Liver (tissue), 9 donors: ENCODE results near the gene SHF. TPM values are rescaled to one million over a fixed set of nuclear protein-coding genes. Genes with fewer than 3 reads are reported as not detected.

Experiments used
- DNase-seq: peaks from one replicate; pipeline ENCODE4 v3.0.0-alpha.2; 2017; ENCODE audit warnings: low spot score
- H3K27ac ChIP-seq, 2 donors: one replicate each; pipeline ENCODE4 v1.7.0; 2013; ENCODE audit warnings: inconsistent platforms in 2 of 2, low read length in 2 of 2, control low read depth in 1 of 2, low read depth in 1 of 2, mild to moderate bottlenecking in 1 of 2
- H3K27me3 ChIP-seq, 4 donors: one replicate each; pipeline versions ENCODE4 v1.6.1 to v1.7.0; 2013; ENCODE audit warnings: low read length in 3 of 4, inconsistent platforms in 1 of 4, mild to moderate bottlenecking in 1 of 4, moderate library complexity in 1 of 4; ENCODE audit not compliant: control insufficient read depth in 4 of 4, insufficient read depth in 4 of 4
- H3K36me3 ChIP-seq, 4 donors: one replicate each; pipeline versions ENCODE4 v1.6.1 to v1.7.0; 2013; ENCODE audit warnings: low read length in 3 of 4, mild to moderate bottlenecking in 3 of 4, low read depth in 1 of 4, moderate library complexity in 1 of 4; ENCODE audit not compliant: control insufficient read depth in 4 of 4, insufficient read depth in 3 of 4
- H3K4me1 ChIP-seq, 4 donors: one replicate each; pipeline versions ENCODE4 v1.6.1 to v1.7.0; 2013; ENCODE audit warnings: low read length in 3 of 4, mild to moderate bottlenecking in 3 of 4, moderate library complexity in 1 of 4; ENCODE audit not compliant: control insufficient read depth in 4 of 4, insufficient read depth in 4 of 4
- H3K4me3 ChIP-seq, 3 donors: one replicate each; pipeline versions ENCODE4 v1.6.1 to v1.7.0; 2013; ENCODE audit warnings: low read length in 3 of 3, control low read depth in 1 of 3, low read depth in 1 of 3, mild to moderate bottlenecking in 1 of 3
- H3K9ac ChIP-seq, 2 donors: one replicate each; pipeline ENCODE4 v1.7.0; 2013; ENCODE audit warnings: low read length in 2 of 2, mild to moderate bottlenecking in 2 of 2, moderate library complexity in 2 of 2, control low read depth in 1 of 2, low read depth in 1 of 2
- H3K9me3 ChIP-seq, 4 donors: one replicate each; pipeline versions ENCODE4 v1.6.1 to v1.7.0; 2013; ENCODE audit warnings: low read length in 3 of 4; ENCODE audit not compliant: control insufficient read depth in 4 of 4
- EGR1 ChIP-seq, 2 donors: IDR thresholded peaks; 2 replicates each; pipeline ENCODE4 v1.6.1; 2016 to 2018; ENCODE audit warnings: antibody characterized with exemption in 2 of 2, low read depth in 2 of 2
- FOXA1 ChIP-seq: IDR thresholded peaks from 2 replicates; pipeline ENCODE4 v1.6.1; 2016; ENCODE audit warnings: antibody characterized with exemption
- FOXA2 ChIP-seq: IDR thresholded peaks from 2 replicates; pipeline ENCODE4 v1.6.1; 2016; ENCODE audit warnings: antibody characterized with exemption
- GABPA ChIP-seq, 2 donors: IDR thresholded peaks in 1 of 2; conservative IDR thresholded peaks in 1 of 2; 2 replicates each; pipeline ENCODE4 v1.6.1; 2016; ENCODE audit warnings: antibody characterized with exemption in 2 of 2, mild to moderate bottlenecking in 1 of 2, moderate library complexity in 1 of 2
- HNF4A ChIP-seq, 2 donors: conservative IDR thresholded peaks; 2 replicates each; pipeline ENCODE4 v1.6.1; 2016; ENCODE audit warnings: antibody characterized with exemption in 2 of 2, mild to moderate bottlenecking in 2 of 2
- HNF4G ChIP-seq: IDR thresholded peaks from 2 replicates; pipeline ENCODE4 v1.6.1; 2016; ENCODE audit warnings: antibody characterized with exemption
- JUND ChIP-seq, 2 donors: IDR thresholded peaks; 2 replicates each; pipeline ENCODE4 v1.6.1; 2016; ENCODE audit warnings: antibody characterized with exemption in 2 of 2
- NR2F2 ChIP-seq: IDR thresholded peaks from 2 replicates; pipeline ENCODE4 v1.6.1; 2016; ENCODE audit warnings: antibody characterized with exemption
- RAD21 ChIP-seq, 2 donors: IDR thresholded peaks; 2 replicates each; pipeline ENCODE4 v1.6.1; 2016; ENCODE audit warnings: antibody characterized with exemption in 2 of 2, mild to moderate bottlenecking in 2 of 2
- RXRA ChIP-seq, 2 donors: IDR thresholded peaks; 2 replicates each; pipeline ENCODE4 v1.6.1; 2017 to 2018; ENCODE audit warnings: antibody characterized with exemption in 2 of 2, mild to moderate bottlenecking in 1 of 2
- SP1 ChIP-seq: IDR thresholded peaks from 2 replicates; pipeline ENCODE4 v1.6.1; 2018; ENCODE audit warnings: antibody characterized with exemption, mild to moderate bottlenecking
- TAF1 ChIP-seq: conservative IDR thresholded peaks from 2 replicates; pipeline ENCODE4 v1.6.1; 2016; ENCODE audit warnings: antibody characterized with exemption, mild to moderate bottlenecking
- YY1 ChIP-seq: IDR thresholded peaks from 2 replicates; pipeline ENCODE4 v1.6.1; 2016; ENCODE audit warnings: antibody characterized with exemption, mild to moderate bottlenecking
- WGBS: extraction: QIAGEN DNeasy Blood & Tissue Kit; methylation state at CpG from one replicate; pipeline ENCODE4 v1.1.7; 2013; 5-methylcytosine and 5-hydroxymethylcytosine counted together
- polyA plus RNA-seq, 2 donors: library from polyadenylated mRNA; stranded (reverse) in 1 of 2; unstranded in 1 of 2; fragments of 200-250 nt in 1 of 2; fragments of >200 nt in 1 of 2; fragmentation: Nextera tagmentation in 1 of 2; extraction: Ambion mirVana in 1 of 2; gene quantifications; one replicate each; pipeline versions ENCODE4 v1.2.1 to v1.2.3, GENCODE V29; 2013 to 2015
- total RNA-seq, 2 donors: library from RNA; depleted of rRNA; stranded (reverse); fragments of >200 nt; gene quantifications; one replicate each; pipeline ENCODE4 v1.2.3, GENCODE V29; 2014
- TF ChIP-seq, protein P1 (sequence below): fragments of 150-350 bp; IDR thresholded peaks from 2 replicates; pipeline ENCODE4 v1.5.1; 2017; ENCODE audit warnings: improper control_type of control experiment, low read depth, low read length; ENCODE audit not compliant: missing input control
- TF ChIP-seq, protein P2 (sequence below): IDR thresholded peaks from 2 replicates; pipeline ENCODE4 v1.6.1; 2016; ENCODE audit warnings: antibody characterized with exemption
- TF ChIP-seq, protein P3 (sequence below): IDR thresholded peaks from 2 replicates; pipeline ENCODE4 v1.6.1; 2016; ENCODE audit warnings: antibody characterized with exemption
- TF ChIP-seq, protein P4 (sequence below): IDR thresholded peaks from 2 replicates; pipeline ENCODE4 v1.6.1; 2016; ENCODE audit warnings: antibody characterized with exemption, mild to moderate bottlenecking
- TF ChIP-seq, protein P5 (sequence below): IDR thresholded peaks from 2 replicates; pipeline ENCODE4 v1.6.1; 2016; ENCODE audit warnings: antibody characterized with exemption
- donor health status: healthy.
- donor health status: healthy.
- donor health status: healthy.
- donor health status: healthy.
- donor health status: healthy.

Gene SHF
- total and polyA plus RNA-seq, 4 donors, result 4.7 to 15.7 (median 10.1) TPM

DNA sequence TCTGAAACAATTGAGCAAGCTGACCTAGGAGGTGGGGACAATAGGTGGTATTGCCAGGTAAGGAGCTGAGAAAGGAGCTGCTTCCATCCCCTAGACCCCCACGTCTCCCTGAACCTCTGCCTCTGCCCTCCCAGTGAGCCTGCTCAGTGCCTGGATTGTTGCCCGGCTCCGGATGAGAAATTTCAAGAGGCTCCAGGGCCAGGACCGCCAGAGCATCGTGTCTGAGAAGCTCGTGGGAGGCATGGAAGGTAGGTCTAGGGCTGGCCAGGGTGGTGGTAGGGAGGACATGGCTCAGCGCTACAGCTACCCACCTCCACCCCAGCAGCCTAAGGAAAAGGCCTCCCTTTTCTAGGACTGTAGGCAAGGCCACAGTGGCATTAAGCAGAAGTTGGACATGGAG is 44.7 kb downstream of the SHF start:
- no peak overlapping the region for H3K4me3 ChIP-seq
- no peak overlapping the region for H3K27ac ChIP-seq
- H3K27me3 ChIP-seq, result no peaks in the 10 kb centered on the region
- peaks cover 0 to 9% (median 2%) of the 10 kb centered on the region in 4 donors for H3K4me1 ChIP-seq
- no peak for TF ChIP-seq JUND (IDR thresholded peaks at IDR 0.05)
- TF ChIP-seq, protein P1, sequence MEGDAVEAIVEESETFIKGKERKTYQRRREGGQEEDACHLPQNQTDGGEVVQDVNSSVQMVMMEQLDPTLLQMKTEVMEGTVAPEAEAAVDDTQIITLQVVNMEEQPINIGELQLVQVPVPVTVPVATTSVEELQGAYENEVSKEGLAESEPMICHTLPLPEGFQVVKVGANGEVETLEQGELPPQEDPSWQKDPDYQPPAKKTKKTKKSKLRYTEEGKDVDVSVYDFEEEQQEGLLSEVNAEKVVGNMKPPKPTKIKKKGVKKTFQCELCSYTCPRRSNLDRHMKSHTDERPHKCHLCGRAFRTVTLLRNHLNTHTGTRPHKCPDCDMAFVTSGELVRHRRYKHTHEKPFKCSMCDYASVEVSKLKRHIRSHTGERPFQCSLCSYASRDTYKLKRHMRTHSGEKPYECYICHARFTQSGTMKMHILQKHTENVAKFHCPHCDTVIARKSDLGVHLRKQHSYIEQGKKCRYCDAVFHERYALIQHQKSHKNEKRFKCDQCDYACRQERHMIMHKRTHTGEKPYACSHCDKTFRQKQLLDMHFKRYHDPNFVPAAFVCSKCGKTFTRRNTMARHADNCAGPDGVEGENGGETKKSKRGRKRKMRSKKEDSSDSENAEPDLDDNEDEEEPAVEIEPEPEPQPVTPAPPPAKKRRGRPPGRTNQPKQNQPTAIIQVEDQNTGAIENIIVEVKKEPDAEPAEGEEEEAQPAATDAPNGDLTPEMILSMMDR, result no peak
- TF ChIP-seq NR2F2, result no peak
- TF ChIP-seq RXRA (IDR thresholded peaks at IDR 0.05), result no peak
- TF ChIP-seq HNF4G, result no peak
- no peak for TF ChIP-seq SP1
- TF ChIP-seq, protein P2, sequence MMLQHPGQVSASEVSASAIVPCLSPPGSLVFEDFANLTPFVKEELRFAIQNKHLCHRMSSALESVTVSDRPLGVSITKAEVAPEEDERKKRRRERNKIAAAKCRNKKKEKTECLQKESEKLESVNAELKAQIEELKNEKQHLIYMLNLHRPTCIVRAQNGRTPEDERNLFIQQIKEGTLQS, result no peak
- no peak for TF ChIP-seq TAF1
- no peak for TF ChIP-seq RAD21 (IDR thresholded peaks at IDR 0.05)
- TF ChIP-seq HNF4A (conservative IDR thresholded peaks at IDR 0.05), result no peak
- TF ChIP-seq FOXA2, result no peak
- no peak for TF ChIP-seq FOXA1
- TF ChIP-seq, protein P3, sequence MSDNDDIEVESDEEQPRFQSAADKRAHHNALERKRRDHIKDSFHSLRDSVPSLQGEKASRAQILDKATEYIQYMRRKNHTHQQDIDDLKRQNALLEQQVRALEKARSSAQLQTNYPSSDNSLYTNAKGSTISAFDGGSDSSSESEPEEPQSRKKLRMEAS, result no peak
- TF ChIP-seq, protein P4, sequence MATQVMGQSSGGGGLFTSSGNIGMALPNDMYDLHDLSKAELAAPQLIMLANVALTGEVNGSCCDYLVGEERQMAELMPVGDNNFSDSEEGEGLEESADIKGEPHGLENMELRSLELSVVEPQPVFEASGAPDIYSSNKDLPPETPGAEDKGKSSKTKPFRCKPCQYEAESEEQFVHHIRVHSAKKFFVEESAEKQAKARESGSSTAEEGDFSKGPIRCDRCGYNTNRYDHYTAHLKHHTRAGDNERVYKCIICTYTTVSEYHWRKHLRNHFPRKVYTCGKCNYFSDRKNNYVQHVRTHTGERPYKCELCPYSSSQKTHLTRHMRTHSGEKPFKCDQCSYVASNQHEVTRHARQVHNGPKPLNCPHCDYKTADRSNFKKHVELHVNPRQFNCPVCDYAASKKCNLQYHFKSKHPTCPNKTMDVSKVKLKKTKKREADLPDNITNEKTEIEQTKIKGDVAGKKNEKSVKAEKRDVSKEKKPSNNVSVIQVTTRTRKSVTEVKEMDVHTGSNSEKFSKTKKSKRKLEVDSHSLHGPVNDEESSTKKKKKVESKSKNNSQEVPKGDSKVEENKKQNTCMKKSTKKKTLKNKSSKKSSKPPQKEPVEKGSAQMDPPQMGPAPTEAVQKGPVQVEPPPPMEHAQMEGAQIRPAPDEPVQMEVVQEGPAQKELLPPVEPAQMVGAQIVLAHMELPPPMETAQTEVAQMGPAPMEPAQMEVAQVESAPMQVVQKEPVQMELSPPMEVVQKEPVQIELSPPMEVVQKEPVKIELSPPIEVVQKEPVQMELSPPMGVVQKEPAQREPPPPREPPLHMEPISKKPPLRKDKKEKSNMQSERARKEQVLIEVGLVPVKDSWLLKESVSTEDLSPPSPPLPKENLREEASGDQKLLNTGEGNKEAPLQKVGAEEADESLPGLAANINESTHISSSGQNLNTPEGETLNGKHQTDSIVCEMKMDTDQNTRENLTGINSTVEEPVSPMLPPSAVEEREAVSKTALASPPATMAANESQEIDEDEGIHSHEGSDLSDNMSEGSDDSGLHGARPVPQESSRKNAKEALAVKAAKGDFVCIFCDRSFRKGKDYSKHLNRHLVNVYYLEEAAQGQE, result no peak
- no peak for TF ChIP-seq YY1
- TF ChIP-seq GABPA (IDR thresholded peaks at IDR 0.05 in 1 of 2, conservative IDR thresholded peaks at IDR 0.05 in 1 of 2), result no peak
- TF ChIP-seq EGR1 (IDR thresholded peaks at IDR 0.05; ENCODE audit: low read depth in 2 of 2), result no peak
- TF ChIP-seq, protein P5, sequence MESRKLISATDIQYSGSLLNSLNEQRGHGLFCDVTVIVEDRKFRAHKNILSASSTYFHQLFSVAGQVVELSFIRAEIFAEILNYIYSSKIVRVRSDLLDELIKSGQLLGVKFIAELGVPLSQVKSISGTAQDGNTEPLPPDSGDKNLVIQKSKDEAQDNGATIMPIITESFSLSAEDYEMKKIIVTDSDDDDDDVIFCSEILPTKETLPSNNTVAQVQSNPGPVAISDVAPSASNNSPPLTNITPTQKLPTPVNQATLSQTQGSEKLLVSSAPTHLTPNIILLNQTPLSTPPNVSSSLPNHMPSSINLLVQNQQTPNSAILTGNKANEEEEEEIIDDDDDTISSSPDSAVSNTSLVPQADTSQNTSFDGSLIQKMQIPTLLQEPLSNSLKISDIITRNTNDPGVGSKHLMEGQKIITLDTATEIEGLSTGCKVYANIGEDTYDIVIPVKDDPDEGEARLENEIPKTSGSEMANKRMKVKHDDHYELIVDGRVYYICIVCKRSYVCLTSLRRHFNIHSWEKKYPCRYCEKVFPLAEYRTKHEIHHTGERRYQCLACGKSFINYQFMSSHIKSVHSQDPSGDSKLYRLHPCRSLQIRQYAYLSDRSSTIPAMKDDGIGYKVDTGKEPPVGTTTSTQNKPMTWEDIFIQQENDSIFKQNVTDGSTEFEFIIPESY, result no peak
- H3K36me3 ChIP-seq, result no peaks in the 10 kb centered on the region
- H3K9ac ChIP-seq, result no peak overlapping the region
- no peaks in the 10 kb centered on the region for H3K9me3 ChIP-seq
- DNase-seq, result no peak
- 92% methylated on average over 7 of the region's 7 CpGs for WGBS
